ENCODE measurements around the gene SLC9A9.

SLC9A9 gene

DNA sequence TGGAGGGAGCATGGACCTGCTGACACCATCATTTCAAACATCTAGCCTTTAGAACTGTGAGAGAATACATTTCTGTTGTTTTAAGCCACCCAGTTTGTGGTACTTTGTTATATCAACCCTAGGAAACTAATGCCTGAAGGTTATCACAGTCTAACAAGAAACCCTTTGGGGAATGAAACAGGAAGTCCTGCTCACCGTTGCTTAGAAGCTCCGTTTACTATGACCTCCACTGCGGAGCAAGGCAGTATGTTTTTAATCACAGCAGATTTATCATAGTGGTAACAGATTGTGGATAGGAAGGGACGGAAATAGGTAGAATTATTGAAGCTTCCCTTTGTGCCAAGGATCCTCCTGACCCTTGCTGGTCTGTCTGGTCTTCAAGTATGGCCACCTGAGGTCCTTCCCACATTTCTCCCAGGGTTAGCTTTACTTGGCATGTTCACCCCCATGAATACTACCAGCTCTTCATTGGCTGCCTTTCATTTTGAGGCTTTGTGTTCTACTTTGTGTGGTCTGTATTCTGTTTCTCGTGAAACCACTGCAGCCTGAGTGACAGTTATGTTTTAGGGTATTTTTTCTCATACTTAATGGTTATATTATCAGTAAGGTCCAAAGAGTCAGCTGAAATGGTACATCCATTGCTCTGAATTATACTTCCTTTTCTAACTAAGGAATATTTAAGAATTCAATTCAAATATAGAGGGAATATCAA lies 527.1 kb downstream of the SLC9A9 start:
- DNase-seq (ENCODE audit: low read depth) = no peak

DNA sequence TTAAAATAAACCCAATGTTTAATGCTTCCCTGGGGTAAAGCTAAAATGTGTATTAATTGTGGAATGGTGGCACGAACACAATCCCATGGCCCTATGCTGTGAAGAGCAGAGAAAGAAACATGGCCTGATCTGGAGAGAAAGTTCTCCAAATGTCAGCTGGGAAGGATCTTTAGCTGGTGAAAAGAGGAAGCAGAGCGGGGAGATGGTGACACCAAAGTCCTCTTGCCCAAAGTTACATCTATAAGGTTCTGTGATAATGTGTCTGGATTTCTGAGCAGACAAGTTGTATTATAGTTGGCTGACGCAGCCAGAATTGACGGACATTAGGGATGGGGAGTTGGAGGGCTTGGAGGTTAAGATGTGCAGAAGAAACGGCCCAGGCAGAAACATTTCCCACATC lies 532.5 kb downstream of the SLC9A9 start:
- DNase-seq (ENCODE audit: low read depth) = no peak

DNA sequence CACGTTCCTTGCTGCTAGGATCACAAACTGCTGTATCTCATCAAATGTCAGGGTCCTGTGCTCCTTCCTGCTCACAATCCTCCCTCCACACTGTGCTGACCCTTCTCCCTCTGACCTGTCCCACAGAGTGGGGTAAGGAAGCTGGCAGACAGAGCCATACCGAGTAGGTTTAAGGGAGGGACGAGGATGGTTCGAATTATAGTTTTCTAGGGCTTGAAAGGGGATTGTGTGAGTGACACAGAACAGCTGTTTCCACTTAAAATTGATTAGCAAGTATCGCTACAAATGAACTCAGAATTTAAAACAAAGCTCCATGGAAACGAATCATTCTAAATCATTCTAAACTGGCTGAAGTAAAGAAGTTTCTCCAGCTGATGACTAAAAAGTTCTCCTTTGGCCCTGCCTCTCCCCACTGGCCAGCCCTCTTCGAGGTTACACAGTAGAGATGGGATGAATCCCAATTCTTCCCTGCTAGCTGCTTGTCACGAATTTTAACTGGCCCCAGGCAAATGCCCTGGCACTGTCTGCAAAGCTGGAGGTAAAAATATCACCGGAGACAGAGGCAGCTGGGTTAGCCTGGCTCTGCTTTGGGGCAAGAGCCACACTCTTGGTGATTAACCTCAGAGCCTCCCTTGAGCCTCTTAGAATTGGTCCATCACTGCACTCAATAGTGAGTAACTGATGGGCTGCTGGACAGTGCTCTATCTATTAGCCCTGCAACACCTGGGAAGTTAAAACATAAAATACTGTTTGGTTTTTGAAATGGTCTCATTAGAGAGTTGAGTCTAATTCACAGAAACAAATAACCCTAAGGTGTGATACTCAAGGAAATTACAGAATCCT lies 533.8 kb downstream of the SLC9A9 start:
- no peak for DNase-seq (ENCODE audit: low read depth)

DNA sequence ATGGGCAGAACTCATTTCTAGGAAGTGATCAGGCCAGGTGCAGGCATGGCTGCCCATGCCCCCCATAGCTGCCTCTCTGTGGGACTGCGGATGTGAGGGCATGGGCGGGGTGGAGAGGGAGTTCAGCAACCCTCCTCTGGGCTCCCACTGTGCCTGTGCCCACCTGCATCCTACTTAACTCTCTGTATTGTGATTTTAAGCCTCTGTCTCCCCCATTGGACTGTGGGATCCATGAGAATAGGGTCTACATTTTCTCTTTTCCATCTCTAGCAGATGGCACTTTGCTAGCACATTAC lies 534.4 kb downstream of the SLC9A9 start:
- DNase-seq (ENCODE audit: low read depth) = no peak

GRCh38 chr3:143313025-143313892 lies 535.0 kb downstream of the SLC9A9 start:
- DNase-seq (ENCODE audit: low read depth) = no peak

- no peak for DNase-seq (ENCODE audit: low read depth)
Observed at GRCh38 chr3:143311096-143311495, 537.2 kb downstream of the SLC9A9 start.

DNA sequence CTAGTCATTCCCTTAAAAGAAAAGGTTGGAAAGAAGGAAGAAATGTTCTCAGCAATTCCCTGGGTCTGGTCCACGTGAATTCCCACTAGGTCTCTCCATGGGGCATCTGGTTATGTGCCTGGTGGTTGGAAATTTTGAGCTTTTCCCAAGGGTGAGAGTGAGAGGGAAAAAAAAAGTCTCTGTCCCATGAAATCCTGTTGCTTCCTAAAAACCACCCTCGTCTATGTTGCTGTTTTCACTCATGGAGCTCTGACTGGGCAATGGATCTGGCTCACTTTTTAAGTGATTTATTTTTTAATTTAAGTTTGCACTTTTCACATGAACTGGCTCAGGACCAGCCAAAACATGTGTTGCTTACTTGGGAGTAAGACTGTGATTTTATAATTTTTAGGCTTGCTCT lies 538.6 kb downstream of the SLC9A9 start:
- DNase-seq (ENCODE audit: low read depth) = no peak

GRCh38 chr3:143307613-143308183 lies 540.6 kb downstream of the SLC9A9 start:
- DNase-seq (ENCODE audit: low read depth) = no peak

DNA sequence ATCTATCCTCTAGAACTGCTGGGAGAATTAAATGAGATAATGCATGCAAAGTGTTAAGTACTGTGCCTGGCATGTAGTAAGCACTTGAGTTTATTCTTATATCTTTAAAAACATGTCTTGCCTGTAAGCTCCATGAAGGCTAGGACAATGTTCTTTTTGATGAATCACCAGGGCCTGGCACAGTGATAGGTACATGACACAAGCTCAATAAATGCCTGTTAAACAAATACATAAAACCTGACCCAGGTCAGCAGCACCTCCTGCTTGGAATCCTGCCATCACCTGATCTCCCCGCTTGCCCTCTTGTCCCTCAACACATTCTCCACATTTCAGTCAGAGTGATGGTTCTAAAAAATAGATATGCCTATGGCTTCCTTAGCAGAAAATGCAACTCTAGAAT lies 541.9 kb downstream of the SLC9A9 start:
- no peak for DNase-seq (ENCODE audit: low read depth)

DNA sequence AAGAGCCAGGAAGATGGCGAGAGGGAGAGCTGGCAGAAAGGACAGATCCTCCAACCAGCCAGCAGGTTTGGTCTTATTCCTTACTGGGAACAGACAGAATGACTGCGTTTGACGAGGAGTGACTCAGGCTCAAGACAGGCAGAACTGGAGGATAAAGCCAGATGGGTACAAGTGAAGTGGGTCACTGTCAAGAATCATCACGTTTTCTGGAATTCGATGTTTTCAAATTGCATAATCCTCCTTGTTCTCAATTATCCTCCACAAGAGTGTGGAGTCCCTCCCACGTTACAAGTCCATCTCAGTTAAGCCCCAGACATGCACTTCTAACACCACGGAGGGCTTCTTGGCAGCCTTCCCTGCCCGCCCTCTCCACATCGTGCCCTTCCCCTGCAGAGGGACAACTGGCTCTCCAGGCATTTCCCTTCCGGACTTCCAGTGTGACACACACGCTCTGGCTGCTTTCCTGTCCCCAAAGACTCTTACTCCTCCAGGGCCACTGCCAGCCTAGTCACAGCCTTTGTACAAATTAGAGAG lies 545.6 kb downstream of the SLC9A9 start:
- no peak for DNase-seq (ENCODE audit: low read depth)

GRCh38 chr3:143301031-143301901 lies 547.0 kb downstream of the SLC9A9 start:
- DNase-seq (ENCODE audit: low read depth) = no peak

GRCh38 chr3:143298886-143299535 lies 549.3 kb downstream of the SLC9A9 start:
- DNase-seq (ENCODE audit: low read depth) = no peak

DNA sequence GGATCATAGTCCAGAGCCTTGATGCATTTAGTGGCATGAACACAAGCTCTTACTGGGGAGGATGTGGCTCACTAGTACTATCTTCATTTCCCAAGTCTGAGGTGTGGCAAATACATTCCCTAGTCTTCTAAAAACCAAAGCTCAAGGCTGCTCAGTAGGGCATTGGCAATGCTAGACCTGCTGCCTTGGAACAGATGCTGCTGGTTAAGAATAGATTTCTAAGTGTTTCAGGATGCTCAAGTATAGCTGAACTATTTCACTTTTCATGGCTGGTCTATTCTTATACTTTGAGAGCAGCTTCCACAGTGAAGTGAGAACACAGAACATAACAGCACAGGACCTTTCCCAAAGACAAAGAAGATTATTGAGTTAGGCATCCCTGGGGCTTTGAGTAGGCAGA lies 549.9 kb downstream of the SLC9A9 start:
- no peak for DNase-seq (ENCODE audit: low read depth)

DNA sequence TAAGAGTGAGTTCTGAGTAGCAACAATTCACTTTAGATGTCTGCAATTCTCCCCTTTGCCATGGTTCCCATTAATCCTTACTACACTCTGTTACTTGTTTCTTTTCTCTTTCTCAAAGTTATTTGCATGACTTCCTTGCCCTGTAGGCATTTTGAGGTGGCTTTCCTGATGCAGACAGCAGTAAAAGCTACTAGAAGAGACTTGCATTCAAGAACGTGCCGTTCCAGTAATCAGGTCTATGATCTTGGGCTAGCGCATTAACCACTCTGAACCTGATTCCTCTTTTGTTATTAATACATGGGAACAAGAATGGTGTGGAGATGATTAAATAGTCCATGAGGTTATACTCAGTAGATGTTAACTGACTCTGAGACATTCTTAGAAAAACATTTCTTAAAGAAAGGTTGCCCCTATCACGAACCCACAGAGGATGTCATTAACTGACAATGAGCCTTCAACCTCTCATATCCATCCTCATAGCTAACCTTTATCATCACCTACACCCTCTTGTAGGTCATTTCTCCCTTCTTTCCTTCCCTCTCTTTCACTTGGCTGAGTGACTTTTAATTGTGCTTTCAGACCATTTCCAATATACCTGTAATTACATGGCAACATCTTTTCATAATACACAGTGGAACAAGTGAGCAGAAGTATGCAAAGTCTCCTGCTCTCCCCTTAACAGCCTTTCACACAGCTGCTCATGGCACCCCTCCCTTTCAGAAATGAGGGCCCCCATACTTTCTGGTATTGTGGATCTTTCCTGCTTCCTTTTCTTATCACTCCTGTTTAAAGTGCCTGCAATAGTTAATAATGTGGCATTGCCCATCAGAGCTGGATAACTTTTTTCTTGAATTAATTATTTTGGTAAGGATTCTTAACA lies 552.8 kb downstream of the SLC9A9 start:
- no peak for DNase-seq (ENCODE audit: low read depth)

DNA sequence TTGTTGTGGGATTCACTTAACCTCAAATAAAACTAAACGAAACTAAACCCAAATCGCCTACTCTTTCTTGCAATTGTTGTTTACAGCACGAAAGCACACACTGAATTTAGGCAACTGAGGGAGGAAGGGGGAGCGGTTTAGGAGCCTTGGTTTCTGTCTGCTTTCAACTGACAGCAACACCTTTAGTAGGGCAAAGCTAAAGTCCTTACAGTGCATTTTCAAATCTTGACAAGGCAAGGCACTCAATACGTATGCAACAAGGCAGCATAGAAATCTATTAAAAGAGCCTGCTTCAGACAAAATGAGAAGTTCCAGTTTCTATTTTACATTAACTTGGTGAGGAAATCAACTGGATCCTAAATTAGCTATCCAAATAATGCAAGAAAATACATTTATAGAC lies 554.1 kb downstream of the SLC9A9 start:
- no peak for DNase-seq (ENCODE audit: low read depth)

- no peak for DNase-seq (ENCODE audit: low read depth)
Observed at GRCh38 chr3:143291836-143292447, 556.3 kb downstream of the SLC9A9 start.

- no peak for DNase-seq (ENCODE audit: low read depth)
Observed at GRCh38 chr3:143288944-143289343, 559.3 kb downstream of the SLC9A9 start.

DNA sequence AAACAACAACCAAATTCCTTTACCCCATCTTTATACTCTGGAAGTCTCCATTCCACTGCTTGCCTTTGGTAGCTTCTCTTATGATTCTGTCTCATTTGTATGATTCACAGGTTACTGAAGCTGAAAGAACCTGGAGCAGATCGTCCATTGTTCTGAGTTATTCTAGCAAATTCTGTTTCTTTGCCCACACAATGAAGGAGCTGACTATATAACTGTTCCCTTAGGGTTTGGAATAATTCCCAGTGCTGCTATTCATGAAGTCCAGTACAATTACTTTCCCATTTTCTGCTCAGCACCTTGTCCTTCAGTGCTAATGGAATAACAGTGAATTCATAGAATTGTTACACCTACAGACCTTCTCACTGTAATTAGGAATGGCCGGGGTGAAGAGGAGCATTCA lies 560.9 kb downstream of the SLC9A9 start:
- no peak for DNase-seq (ENCODE audit: low read depth)

DNA sequence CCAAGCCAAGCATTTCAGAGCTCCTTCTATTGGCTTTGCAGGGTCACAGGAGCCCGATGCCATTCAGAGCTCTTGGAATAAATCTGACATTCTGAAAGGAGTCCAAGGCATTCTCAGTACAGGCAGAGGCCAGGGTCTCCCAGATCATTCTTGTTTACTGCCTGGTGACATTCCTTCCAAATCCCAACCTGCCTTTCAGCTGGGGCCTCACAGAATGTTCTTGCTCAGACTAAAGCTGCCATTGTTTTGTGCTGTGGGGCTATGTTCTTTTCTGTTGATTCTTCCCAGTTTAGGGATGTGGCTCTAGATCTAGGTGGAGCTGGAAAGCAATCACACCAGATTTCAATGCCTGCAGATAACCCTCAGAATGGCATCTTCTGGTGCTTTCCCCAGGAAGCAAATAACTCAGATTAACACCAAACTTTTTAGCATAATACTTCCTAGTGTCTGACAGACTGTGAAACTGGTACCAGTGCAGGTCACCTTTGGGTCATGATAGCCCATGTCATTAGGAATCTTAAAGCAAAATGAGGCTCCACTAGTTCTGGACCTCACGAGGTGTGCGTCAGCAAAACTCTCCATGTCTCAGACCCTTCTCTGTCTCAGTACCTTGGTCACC lies 561.8 kb downstream of the SLC9A9 start:
- no peak for DNase-seq (ENCODE audit: low read depth)
